Measurements from ENCODE around the gene VRTN.

DNA sequence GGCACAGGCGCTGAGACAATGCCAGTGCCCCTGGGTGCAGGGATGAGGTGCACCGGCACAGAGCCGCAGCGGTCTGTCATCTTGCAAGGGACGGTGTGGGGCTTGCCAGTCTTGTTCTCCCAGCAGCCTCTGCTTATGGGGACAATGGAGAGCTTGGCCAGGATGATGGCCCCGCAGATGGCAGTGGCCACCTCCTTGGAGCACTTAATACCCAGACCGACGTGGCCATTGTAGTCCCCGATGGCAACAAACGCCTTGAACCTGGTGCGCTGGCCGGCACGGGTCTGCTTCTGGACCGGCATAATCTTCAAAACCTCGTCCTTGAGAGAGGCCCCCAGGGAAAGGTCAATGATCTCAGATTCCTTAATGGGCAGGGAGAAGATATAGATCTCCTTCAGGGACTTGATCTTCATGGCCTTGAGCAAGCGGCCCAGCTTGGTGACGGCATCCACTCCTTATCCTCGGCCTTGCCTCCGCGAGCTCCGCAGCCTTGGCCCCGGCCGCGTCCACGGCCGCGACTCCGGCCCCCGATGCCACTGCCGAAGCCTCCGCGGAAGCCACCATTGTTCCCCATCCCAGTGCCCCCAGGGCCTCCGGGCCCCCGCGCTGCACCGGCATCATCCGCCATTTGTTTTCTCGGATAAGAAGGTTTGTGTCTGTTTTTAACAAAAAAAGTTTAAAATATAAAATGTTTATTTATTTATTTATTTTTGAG is 29.9 kb downstream of the VRTN start:
- TF ChIP-seq CREB1 (IDR thresholded peaks at IDR 0.05): no peak
- TF ChIP-seq CREB1 (CRISPR knock-in tag; IDR thresholded peaks at IDR 0.05): no peak
- no peak for TF ChIP-seq TAF1 (IDR thresholded peaks at IDR 0.05; ENCODE audit: control insufficient read depth, extremely low read depth, insufficient read depth, low read length, severe bottlenecking)
- TF ChIP-seq, protein P1, sequence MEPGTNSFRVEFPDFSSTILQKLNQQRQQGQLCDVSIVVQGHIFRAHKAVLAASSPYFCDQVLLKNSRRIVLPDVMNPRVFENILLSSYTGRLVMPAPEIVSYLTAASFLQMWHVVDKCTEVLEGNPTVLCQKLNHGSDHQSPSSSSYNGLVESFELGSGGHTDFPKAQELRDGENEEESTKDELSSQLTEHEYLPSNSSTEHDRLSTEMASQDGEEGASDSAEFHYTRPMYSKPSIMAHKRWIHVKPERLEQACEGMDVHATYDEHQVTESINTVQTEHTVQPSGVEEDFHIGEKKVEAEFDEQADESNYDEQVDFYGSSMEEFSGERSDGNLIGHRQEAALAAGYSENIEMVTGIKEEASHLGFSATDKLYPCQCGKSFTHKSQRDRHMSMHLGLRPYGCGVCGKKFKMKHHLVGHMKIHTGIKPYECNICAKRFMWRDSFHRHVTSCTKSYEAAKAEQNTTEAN (CRISPR knock-in tag; IDR thresholded peaks at IDR 0.05): no peak
- TF ChIP-seq, protein P2, sequence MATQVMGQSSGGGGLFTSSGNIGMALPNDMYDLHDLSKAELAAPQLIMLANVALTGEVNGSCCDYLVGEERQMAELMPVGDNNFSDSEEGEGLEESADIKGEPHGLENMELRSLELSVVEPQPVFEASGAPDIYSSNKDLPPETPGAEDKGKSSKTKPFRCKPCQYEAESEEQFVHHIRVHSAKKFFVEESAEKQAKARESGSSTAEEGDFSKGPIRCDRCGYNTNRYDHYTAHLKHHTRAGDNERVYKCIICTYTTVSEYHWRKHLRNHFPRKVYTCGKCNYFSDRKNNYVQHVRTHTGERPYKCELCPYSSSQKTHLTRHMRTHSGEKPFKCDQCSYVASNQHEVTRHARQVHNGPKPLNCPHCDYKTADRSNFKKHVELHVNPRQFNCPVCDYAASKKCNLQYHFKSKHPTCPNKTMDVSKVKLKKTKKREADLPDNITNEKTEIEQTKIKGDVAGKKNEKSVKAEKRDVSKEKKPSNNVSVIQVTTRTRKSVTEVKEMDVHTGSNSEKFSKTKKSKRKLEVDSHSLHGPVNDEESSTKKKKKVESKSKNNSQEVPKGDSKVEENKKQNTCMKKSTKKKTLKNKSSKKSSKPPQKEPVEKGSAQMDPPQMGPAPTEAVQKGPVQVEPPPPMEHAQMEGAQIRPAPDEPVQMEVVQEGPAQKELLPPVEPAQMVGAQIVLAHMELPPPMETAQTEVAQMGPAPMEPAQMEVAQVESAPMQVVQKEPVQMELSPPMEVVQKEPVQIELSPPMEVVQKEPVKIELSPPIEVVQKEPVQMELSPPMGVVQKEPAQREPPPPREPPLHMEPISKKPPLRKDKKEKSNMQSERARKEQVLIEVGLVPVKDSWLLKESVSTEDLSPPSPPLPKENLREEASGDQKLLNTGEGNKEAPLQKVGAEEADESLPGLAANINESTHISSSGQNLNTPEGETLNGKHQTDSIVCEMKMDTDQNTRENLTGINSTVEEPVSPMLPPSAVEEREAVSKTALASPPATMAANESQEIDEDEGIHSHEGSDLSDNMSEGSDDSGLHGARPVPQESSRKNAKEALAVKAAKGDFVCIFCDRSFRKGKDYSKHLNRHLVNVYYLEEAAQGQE (IDR thresholded peaks at IDR 0.05; ENCODE audit: borderline replicate concordance): no peak
- TF ChIP-seq, protein P2 (CRISPR knock-in tag; IDR thresholded peaks at IDR 0.05; ENCODE audit: low read depth): no peak
- TF ChIP-seq, protein P3, sequence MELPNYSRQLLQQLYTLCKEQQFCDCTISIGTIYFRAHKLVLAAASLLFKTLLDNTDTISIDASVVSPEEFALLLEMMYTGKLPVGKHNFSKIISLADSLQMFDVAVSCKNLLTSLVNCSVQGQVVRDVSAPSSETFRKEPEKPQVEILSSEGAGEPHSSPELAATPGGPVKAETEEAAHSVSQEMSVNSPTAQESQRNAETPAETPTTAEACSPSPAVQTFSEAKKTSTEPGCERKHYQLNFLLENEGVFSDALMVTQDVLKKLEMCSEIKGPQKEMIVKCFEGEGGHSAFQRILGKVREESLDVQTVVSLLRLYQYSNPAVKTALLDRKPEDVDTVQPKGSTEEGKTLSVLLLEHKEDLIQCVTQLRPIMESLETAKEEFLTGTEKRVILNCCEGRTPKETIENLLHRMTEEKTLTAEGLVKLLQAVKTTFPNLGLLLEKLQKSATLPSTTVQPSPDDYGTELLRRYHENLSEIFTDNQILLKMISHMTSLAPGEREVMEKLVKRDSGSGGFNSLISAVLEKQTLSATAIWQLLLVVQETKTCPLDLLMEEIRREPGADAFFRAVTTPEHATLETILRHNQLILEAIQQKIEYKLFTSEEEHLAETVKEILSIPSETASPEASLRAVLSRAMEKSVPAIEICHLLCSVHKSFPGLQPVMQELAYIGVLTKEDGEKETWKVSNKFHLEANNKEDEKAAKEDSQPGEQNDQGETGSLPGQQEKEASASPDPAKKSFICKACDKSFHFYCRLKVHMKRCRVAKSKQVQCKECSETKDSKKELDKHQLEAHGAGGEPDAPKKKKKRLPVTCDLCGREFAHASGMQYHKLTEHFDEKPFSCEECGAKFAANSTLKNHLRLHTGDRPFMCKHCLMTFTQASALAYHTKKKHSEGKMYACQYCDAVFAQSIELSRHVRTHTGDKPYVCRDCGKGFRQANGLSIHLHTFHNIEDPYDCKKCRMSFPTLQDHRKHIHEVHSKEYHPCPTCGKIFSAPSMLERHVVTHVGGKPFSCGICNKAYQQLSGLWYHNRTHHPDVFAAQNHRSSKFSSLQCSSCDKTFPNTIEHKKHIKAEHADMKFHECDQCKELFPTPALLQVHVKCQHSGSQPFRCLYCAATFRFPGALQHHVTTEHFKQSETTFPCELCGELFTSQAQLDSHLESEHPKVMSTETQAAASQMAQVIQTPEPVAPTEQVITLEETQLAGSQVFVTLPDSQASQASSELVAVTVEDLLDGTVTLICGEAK (IDR thresholded peaks at IDR 0.05): no peak
- TF ChIP-seq, protein P3 (CRISPR knock-in tag; IDR thresholded peaks at IDR 0.05): no peak
- no peak for TF ChIP-seq RFX7 (CRISPR knock-in tag; IDR thresholded peaks at IDR 0.05)
- no peak for TF ChIP-seq SIX5 (IDR thresholded peaks at IDR 0.05; ENCODE audit: borderline replicate concordance in 1 of 2, insufficient read depth in 1 of 2, low read depth in 1 of 2, low read length in 2 of 2)
- no peak for TF ChIP-seq PHF8 (IDR thresholded peaks at IDR 0.05; ENCODE audit: borderline replicate concordance, low read length)
- TF ChIP-seq ARID1B (IDR thresholded peaks at IDR 0.05): no peak
- TF ChIP-seq NFIX (CRISPR knock-in tag; IDR thresholded peaks at IDR 0.05; ENCODE audit: low read depth): no peak
- TF ChIP-seq NR2F6 (CRISPR knock-in tag; IDR thresholded peaks at IDR 0.05): no peak
